ENCODE results near the gene FAM76A. TPM values are rescaled to one million over a fixed set of nuclear protein-coding genes. Genes with fewer than 3 reads are reported as not detected.

FAM76A gene
- total RNA-seq, 1 donor from 2014 or later = 6.1 TPM

- Histone ChIP-seq H2AFZ (ENCODE audit: low read depth, low read length) (no peak overlapping the region), H3K9me3 (ENCODE audit: insufficient read depth, low read depth, low read length) (peaks cover 6% of the 10 kb centered on the region), H4K20me1 (ENCODE audit: insufficient read depth, low read length) (no peaks in the 10 kb centered on the region), H3K4me3 (ENCODE audit: insufficient read depth, low read depth, low read length) (no peak overlapping the region), H3K4me1 (ENCODE audit: insufficient read depth, low read length) (no peaks in the 10 kb centered on the region), H3K9ac (ENCODE audit: low read length) (no peak overlapping the region), H3K27ac (ENCODE audit: low read depth, low read length) (no peak overlapping the region), H3K36me3 (ENCODE audit: insufficient read depth, low read length) (no peaks in the 10 kb centered on the region), H3K79me2 (ENCODE audit: insufficient read depth, low read length) (no peaks in the 10 kb centered on the region), H3K27me3 (ENCODE audit: insufficient read depth, low read length) (peaks cover 9% of the 10 kb centered on the region), H3K4me2 (ENCODE audit: low read length) (no peak overlapping the region)
- H3K9me3 Mint-ChIP-seq (ENCODE audit: unreplicated experiment) = peaks cover 4% of the 10 kb centered on the region
- no peak for FAIRE-seq
- no peak for DNase-seq (ENCODE audit: low read depth)
- no peaks in the 10 kb centered on the region for H3K4me1 Mint-ChIP-seq (ENCODE audit: low read depth, unreplicated experiment)
- H3K36me3 Mint-ChIP-seq (ENCODE audit: low read depth, unreplicated experiment) = no peaks in the 10 kb centered on the region
- peaks cover 6% of the 10 kb centered on the region for H3K27me3 Mint-ChIP-seq (ENCODE audit: low read depth, unreplicated experiment)
- H3K27ac Mint-ChIP-seq (ENCODE audit: unreplicated experiment) = no peak overlapping the region
- TF ChIP-seq, protein P1, sequence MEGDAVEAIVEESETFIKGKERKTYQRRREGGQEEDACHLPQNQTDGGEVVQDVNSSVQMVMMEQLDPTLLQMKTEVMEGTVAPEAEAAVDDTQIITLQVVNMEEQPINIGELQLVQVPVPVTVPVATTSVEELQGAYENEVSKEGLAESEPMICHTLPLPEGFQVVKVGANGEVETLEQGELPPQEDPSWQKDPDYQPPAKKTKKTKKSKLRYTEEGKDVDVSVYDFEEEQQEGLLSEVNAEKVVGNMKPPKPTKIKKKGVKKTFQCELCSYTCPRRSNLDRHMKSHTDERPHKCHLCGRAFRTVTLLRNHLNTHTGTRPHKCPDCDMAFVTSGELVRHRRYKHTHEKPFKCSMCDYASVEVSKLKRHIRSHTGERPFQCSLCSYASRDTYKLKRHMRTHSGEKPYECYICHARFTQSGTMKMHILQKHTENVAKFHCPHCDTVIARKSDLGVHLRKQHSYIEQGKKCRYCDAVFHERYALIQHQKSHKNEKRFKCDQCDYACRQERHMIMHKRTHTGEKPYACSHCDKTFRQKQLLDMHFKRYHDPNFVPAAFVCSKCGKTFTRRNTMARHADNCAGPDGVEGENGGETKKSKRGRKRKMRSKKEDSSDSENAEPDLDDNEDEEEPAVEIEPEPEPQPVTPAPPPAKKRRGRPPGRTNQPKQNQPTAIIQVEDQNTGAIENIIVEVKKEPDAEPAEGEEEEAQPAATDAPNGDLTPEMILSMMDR (IDR thresholded peaks at IDR 0.05; ENCODE audit: insufficient read depth, low read depth, low read length) = no peak
- no peak for TF ChIP-seq EZH2 (IDR thresholded peaks at IDR 0.05; ENCODE audit: insufficient read depth, low read length)
- H3K4me3 Mint-ChIP-seq (ENCODE audit: unreplicated experiment) = no peak overlapping the region
Observed at GRCh38 chr1:27704958-27705357, 20.8 kb upstream of the FAM76A start.

GRCh38 chr1:27705545-27705944 is 20.2 kb upstream of the FAM76A start:
- TF ChIP-seq EZH2 (IDR thresholded peaks at IDR 0.05; ENCODE audit: insufficient read depth, low read length) = no peak
- TF ChIP-seq, protein P1 (IDR thresholded peaks at IDR 0.05; ENCODE audit: insufficient read depth, low read depth, low read length) = no peak
- Histone ChIP-seq H3K79me2 (ENCODE audit: insufficient read depth, low read length) (no peaks in the 10 kb centered on the region), H4K20me1 (ENCODE audit: insufficient read depth, low read length) (no peaks in the 10 kb centered on the region), H3K27ac (ENCODE audit: low read depth, low read length) (no peak overlapping the region), H3K9ac (ENCODE audit: low read length) (no peak overlapping the region), H3K36me3 (ENCODE audit: insufficient read depth, low read length) (no peaks in the 10 kb centered on the region), H3K4me1 (ENCODE audit: insufficient read depth, low read length) (no peaks in the 10 kb centered on the region), H3K27me3 (ENCODE audit: insufficient read depth, low read length) (peaks cover 6% of the 10 kb centered on the region), H3K9me3 (ENCODE audit: insufficient read depth, low read depth, low read length) (peaks cover 6% of the 10 kb centered on the region), H3K4me2 (ENCODE audit: low read length) (no peak overlapping the region), H2AFZ (ENCODE audit: low read depth, low read length) (no peak overlapping the region), H3K4me3 (ENCODE audit: insufficient read depth, low read depth, low read length) (no peak overlapping the region)
- no peak overlapping the region for H3K27ac Mint-ChIP-seq (ENCODE audit: unreplicated experiment)
- peaks cover 4% of the 10 kb centered on the region for H3K9me3 Mint-ChIP-seq (ENCODE audit: unreplicated experiment)
- H3K36me3 Mint-ChIP-seq (ENCODE audit: low read depth, unreplicated experiment) = no peaks in the 10 kb centered on the region
- H3K4me1 Mint-ChIP-seq (ENCODE audit: low read depth, unreplicated experiment) = no peaks in the 10 kb centered on the region
- FAIRE-seq (no peak), DNase-seq (ENCODE audit: low read depth) (no peak)
- H3K4me3 Mint-ChIP-seq (ENCODE audit: unreplicated experiment) = no peak overlapping the region
- peaks cover 6% of the 10 kb centered on the region for H3K27me3 Mint-ChIP-seq (ENCODE audit: low read depth, unreplicated experiment)

DNA sequence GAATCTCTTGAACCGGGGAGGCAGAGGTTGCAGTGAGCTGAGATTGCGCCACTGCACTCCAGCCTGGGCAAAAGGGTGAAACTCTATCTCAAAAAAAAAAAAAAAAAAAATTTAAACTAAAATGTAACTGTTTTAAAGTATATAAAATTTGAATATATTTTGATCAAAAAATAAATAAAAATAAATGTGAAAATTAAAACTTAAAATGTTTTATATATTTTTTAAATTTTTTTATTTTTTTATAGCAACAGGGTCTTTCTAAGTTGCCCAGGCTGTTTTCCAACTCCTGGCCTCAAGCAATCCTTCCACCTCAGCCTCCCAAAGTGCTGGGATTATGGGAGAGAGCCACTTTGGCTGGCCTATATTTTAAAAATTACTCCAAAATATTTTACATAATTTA is 15.2 kb upstream of the FAM76A start:
- H3K9ac ChIP-seq (ENCODE audit: low read length) = no peak overlapping the region
- no peak overlapping the region for H3K4me3 ChIP-seq (ENCODE audit: insufficient read depth, low read depth, low read length)
- H3K4me3 Mint-ChIP-seq (ENCODE audit: unreplicated experiment) = no peak overlapping the region
- FAIRE-seq = no peak
- peaks cover 14% of the 10 kb centered on the region for H3K4me1 Mint-ChIP-seq (ENCODE audit: low read depth, unreplicated experiment)
- H3K27ac ChIP-seq (ENCODE audit: low read depth, low read length) = no peak overlapping the region
- no peak for TF ChIP-seq EZH2 (IDR thresholded peaks at IDR 0.05; ENCODE audit: insufficient read depth, low read length)
- TF ChIP-seq, protein P1 (IDR thresholded peaks at IDR 0.05; ENCODE audit: insufficient read depth, low read depth, low read length) = no peak
- H3K27me3 ChIP-seq (ENCODE audit: insufficient read depth, low read length) = peaks cover 4% of the 10 kb centered on the region
- no peak overlapping the region for H3K27ac Mint-ChIP-seq (ENCODE audit: unreplicated experiment)
- H3K9me3 Mint-ChIP-seq (ENCODE audit: unreplicated experiment) = peaks cover under 1% of the 10 kb centered on the region
- no peaks in the 10 kb centered on the region for H3K9me3 ChIP-seq (ENCODE audit: insufficient read depth, low read depth, low read length)
- H3K27me3 Mint-ChIP-seq (ENCODE audit: low read depth, unreplicated experiment) = no peaks in the 10 kb centered on the region
- no peaks in the 10 kb centered on the region for H4K20me1 ChIP-seq (ENCODE audit: insufficient read depth, low read length)
- H3K4me2 ChIP-seq (ENCODE audit: low read length) = no peak overlapping the region
- no peaks in the 10 kb centered on the region for H3K36me3 ChIP-seq (ENCODE audit: insufficient read depth, low read length)
- H3K79me2 ChIP-seq (ENCODE audit: insufficient read depth, low read length) = no peaks in the 10 kb centered on the region
- H3K4me1 ChIP-seq (ENCODE audit: insufficient read depth, low read length) = no peaks in the 10 kb centered on the region
- H2AFZ ChIP-seq (ENCODE audit: low read depth, low read length) = no peak overlapping the region
- peaks cover 5% of the 10 kb centered on the region for H3K36me3 Mint-ChIP-seq (ENCODE audit: low read depth, unreplicated experiment)
- DNase-seq (ENCODE audit: low read depth) = no peak
